LNCAP (cell line): ENCODE results near the gene COL23A1.

Source experiments
- TF ChIP-seq, protein P1 (sequence below): fragments of 450-650 bp; IDR thresholded peaks from 2 replicates; pipeline ENCODE4 v1.5.1; 2017; ENCODE audit warnings: mild to moderate bottlenecking

Gene COL23A1

GRCh38 chr5:178227929-178228328, 362.3 kb downstream of the COL23A1 start:
- TF ChIP-seq, protein P1, sequence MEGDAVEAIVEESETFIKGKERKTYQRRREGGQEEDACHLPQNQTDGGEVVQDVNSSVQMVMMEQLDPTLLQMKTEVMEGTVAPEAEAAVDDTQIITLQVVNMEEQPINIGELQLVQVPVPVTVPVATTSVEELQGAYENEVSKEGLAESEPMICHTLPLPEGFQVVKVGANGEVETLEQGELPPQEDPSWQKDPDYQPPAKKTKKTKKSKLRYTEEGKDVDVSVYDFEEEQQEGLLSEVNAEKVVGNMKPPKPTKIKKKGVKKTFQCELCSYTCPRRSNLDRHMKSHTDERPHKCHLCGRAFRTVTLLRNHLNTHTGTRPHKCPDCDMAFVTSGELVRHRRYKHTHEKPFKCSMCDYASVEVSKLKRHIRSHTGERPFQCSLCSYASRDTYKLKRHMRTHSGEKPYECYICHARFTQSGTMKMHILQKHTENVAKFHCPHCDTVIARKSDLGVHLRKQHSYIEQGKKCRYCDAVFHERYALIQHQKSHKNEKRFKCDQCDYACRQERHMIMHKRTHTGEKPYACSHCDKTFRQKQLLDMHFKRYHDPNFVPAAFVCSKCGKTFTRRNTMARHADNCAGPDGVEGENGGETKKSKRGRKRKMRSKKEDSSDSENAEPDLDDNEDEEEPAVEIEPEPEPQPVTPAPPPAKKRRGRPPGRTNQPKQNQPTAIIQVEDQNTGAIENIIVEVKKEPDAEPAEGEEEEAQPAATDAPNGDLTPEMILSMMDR: no peak

DNA sequence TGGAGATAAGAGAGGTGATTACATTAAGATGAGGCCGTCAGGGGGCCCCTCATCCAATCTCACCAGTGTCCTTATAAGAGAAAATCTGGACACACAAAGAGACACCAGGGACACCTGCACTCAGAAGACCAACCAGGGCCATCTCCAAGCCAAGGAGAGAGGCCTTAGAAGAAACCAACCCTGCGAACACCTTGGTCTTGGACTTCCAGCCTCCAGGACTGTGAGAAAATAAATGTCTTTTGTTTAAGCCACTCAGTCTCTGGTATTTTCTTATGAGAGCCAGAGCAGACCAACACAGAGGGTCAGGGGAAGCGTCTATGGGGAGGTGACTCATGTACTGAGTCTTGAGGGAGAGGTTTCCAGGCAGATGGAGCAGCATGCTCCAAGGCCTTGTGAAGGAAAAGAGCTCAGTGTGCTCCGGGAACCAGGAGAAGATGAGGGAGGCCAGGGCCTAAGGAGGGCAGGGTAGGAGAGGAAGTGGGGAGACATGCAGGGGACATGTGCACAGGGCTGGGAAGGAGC, 363.0 kb downstream of the COL23A1 start:
- TF ChIP-seq, protein P1: no peak

DNA sequence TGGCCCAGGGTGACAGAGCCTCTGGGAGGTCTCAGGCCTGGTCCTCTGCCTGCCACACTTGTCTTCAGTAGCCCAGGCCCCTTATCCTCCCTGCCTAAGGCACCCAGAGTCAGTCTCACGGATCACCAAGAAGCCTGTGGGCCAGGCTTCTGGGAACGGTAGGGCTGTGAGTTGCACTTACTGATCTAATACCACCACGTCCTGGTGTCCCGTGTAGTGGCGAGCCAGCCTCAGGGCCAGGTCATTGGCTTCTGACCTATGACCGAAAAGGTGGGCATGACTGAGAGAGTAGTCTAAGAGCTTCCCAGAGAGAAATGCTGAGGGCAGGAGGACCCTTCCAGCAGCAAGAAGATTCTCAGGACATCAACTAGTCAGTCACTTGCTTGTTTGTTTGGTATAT, 365.0 kb downstream of the COL23A1 start:
- TF ChIP-seq, protein P1: no peak

- TF ChIP-seq, protein P1: no peak
Observed at GRCh38 chr5:178224403-178224802, 365.8 kb downstream of the COL23A1 start.

DNA sequence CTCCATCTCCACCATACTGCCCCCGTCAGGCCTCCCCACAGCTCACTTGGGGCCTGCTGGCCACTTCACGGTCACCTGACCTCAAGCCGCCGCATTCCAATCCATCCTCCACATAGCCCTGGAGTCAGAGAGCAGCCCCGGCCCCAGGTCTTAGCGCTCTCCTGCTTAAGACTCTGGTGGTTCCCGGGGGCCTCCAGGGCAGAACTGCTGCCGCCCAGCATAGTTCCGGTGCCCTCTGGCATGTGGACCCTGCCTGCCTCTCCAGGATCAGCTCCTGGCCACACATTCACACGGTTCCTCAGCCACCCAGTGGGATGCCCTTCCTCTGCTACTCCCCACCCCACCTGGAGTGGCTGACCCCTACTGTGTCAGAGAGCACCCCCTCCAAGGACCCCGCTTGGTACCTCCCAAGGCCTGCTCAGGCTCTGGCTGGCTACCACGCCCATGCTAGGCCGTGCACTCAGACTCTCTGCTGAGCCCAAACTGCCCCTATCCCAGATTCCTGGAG, 366.3 kb downstream of the COL23A1 start:
- TF ChIP-seq, protein P1: no peak

DNA sequence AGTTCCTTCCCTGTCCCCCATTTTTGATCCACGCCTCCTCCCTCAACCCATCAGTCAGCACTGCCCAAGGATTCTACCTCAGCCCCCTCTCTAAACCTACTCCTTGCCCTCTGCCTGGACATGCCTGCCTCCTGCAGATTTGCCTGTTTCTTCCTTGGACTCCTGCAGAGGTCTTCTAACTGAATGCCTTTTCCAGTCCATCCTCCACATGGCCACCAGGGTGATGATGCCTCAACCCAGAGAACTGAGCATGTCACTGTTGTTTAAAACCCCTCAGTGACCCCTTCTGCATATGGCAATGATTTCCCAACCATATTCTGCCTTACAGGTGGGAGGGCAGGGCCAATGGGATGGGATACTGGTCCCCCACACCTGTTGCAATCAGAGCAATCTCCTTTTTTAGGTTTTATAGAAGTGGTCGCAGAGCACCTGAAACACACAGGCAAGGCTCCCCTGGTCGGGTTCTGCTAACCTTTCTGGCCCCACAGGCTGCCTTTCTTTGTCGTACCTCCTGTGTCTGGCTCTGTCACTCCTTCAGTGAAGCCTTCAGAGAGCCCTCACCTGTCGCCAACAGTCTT, 366.9 kb downstream of the COL23A1 start:
- TF ChIP-seq, protein P1: no peak

DNA sequence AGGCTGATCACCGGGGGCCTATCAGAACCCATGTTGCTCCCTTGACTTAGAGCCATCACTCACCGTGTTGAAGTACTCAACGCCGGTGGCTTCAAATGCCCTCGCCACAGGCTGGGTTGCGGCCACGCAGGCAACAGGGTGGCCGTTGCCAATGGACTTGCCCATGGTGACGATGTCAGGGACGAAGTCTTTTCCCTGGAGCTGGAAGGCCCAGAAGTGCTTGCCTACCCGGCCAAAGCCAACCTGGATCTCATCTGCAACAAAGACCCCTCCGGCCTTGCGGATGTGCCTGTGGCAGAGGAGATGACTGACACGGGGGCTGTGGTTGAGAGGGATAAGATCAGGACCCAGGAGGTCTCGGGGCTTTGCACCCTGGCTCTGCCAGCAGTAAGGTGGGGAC, 367.9 kb downstream of the COL23A1 start:
- TF ChIP-seq, protein P1: no peak
